ENCODE data around the gene SPATA32. TPM values are rescaled to one million over a fixed set of nuclear protein-coding genes. Genes with fewer than 3 reads are reported as not detected.

Gene SPATA32
- polyA plus RNA-seq, 4 donors, result 0.09 to 0.41 (median 0.17) TPM

- no peak for DNase-seq (ENCODE audit: low read depth in 4 of 4, low spot score in 3 of 4)
Measured at GRCh38 chr17:45221081-45222013, 40.5 kb downstream of the SPATA32 start, which contains the start of gene FMNL1. TSS of gene FMNL1 (plus strand) at chr17:45221885. CDS start at chr17:45222125, 240 bp downstream.

- no peak for DNase-seq (ENCODE audit: low read depth in 4 of 4, low spot score in 3 of 4)
Measured at GRCh38 chr17:45220079-45220478, 41.8 kb downstream of the SPATA32 start.

GRCh38 chr17:45218895-45219661 is 42.8 kb downstream of the SPATA32 start:
- peak in 2 of 4 donors; percentile 60 to 70 for DNase-seq (ENCODE audit: low read depth in 4 of 4, low spot score in 3 of 4)

Other genes with a start within 250 kb of the SPATA32 start
- 10 to 100 TPM; 42.4 to 58.4 (median 53.4) TPM for gene DCAKD, start 210.5 kb downstream of the SPATA32 start, polyA plus RNA-seq (ENCODE audit: insufficient read length in 4 of 4)
- gene NMT1, start 200.8 kb downstream of the SPATA32 start, polyA plus RNA-seq (ENCODE audit: insufficient read length in 4 of 4), result 10 to 100 TPM; 53.6 to 83.3 (median 65.3) TPM
- gene PLCD3, start 129.6 kb downstream of the SPATA32 start, polyA plus RNA-seq (ENCODE audit: insufficient read length in 4 of 4), result 100 to 1,000 TPM in 1 of 4 donors, 10 to 100 TPM in 3; 25.8 to 106 (median 30.2) TPM
- 10 to 100 TPM in 3 of 4 donors, 1 to 10 TPM in 1; 9.3 to 19.2 (median 11.4) TPM for gene ACBD4, start 126.4 kb downstream of the SPATA32 start, polyA plus RNA-seq (ENCODE audit: insufficient read length in 4 of 4)
- 10 to 100 TPM; 32.8 to 46.1 (median 41.2) TPM for gene HEXIM1, start 113.6 kb downstream of the SPATA32 start, polyA plus RNA-seq (ENCODE audit: insufficient read length in 4 of 4)
- 10 to 100 TPM in 3 of 4 donors, 1 to 10 TPM in 1; 8.7 to 19.3 (median 10.5) TPM for gene HEXIM2, start 100.2 kb downstream of the SPATA32 start, polyA plus RNA-seq (ENCODE audit: insufficient read length in 4 of 4)
- gene FMNL1, start 40.2 kb downstream of the SPATA32 start, polyA plus RNA-seq (ENCODE audit: insufficient read length in 4 of 4), result 1 to 10 TPM; 5.7 to 7.7 (median 6.5) TPM
- gene MAP3K14, start 54.9 kb upstream of the SPATA32 start, polyA plus RNA-seq (ENCODE audit: insufficient read length in 4 of 4), result 1 to 10 TPM; 5.5 to 7.7 (median 6.1) TPM
- 10 to 100 TPM in 3 of 4 donors, 1 to 10 TPM in 1; 9.4 to 20.8 (median 13.5) TPM for gene ARHGAP27, start 170.8 kb upstream of the SPATA32 start, polyA plus RNA-seq (ENCODE audit: insufficient read length in 4 of 4)
- 10 to 100 TPM; 10.5 to 17.0 (median 13.4) TPM for gene PLEKHM1, start 228.6 kb upstream of the SPATA32 start, polyA plus RNA-seq (ENCODE audit: insufficient read length in 4 of 4)

Measured in left renal pelvis (tissue), 4 donors.